H1 (cell line): ENCODE data around the gene ETNK1. TPM values are rescaled to one million over a fixed set of nuclear protein-coding genes. Genes with fewer than 3 reads are reported as not detected.

Experiments used
- CTBP2 ChIP-seq: IDR thresholded peaks from 2 replicates; pipeline ENCODE4 v1.7.0; 2011; ENCODE audit warnings: borderline replicate concordance, mild to moderate bottlenecking, moderate library complexity, mixed read lengths, low read length; ENCODE audit not compliant: insufficient read depth, insufficient read length
- JUN ChIP-seq: IDR thresholded peaks from 2 replicates; pipeline ENCODE4 v1.6.1; 2011; ENCODE audit warnings: low read depth, mild to moderate bottlenecking, improper control_type of control experiment, low read length
- PHF8 ChIP-seq: fragments of 200-600 bp; sonication (generic); conservative IDR thresholded peaks from 2 replicates; pipeline ENCODE4 v1.7.1; 2012; ENCODE audit warnings: low read depth, mild to moderate bottlenecking, inconsistent platforms, low read length, moderate library complexity
- POLR2A ChIP-seq, 2 experiments: IDR thresholded peaks; 1 replicate in 1 of 2; 2 replicates in 1 of 2; pipeline ENCODE4 v1.6.1; 2011; ENCODE audit warnings: low read depth in 2 of 2, low read length in 2 of 2, mild to moderate bottlenecking in 2 of 2; ENCODE audit errors: control extremely low read depth in 1 of 2
- RXRA ChIP-seq: IDR thresholded peaks from 2 replicates; pipeline ENCODE4 v1.6.1; 2011; ENCODE audit warnings: low read depth, mild to moderate bottlenecking, low read length, moderate library complexity; ENCODE audit not compliant: insufficient read depth
- ZNF274 ChIP-seq: IDR thresholded peaks from 2 replicates; pipeline ENCODE4 v1.7.0; 2012; ENCODE audit warnings: low read length, borderline replicate concordance; ENCODE audit errors: extremely low read depth
- polyA plus RNA-seq, 7 experiments: library from polyadenylated mRNA; depleted of rRNA in 3 of 7; stranded (reverse) in 5 of 7; unstranded in 2 of 7; fragments of >200 nt in 5 of 7; fragments of 200-250 nt in 2 of 7; gene quantifications; 1 replicate in 5 of 7; 2 replicates in 1 of 7; 4 replicates in 1 of 7; pipeline versions ENCODE4 v1.2.1 to v1.2.3, GENCODE V29; 2011 to 2013; ENCODE audit warnings: missing spikeins in 2 of 7, mixed read lengths in 2 of 7
- total RNA-seq: library from RNA; stranded (reverse); fragmentation: NEBNext Ultra II Directional; extraction: Animal tissue kit (Norgen Biotek cat#: 25700); gene quantifications from 2 replicates; pipeline ENCODE4 v1.2.1, GENCODE V29; 2021
- TF ChIP-seq, protein P1 (sequence below): IDR thresholded peaks from 2 replicates; pipeline ENCODE4 v1.6.1; 2012; ENCODE audit warnings: low read length, inconsistent platforms

The ETNK1 gene
- total and polyA plus RNA-seq, 2 of the 8 experiments (the other 6 are each of a cell fraction or from before 2014, with no cell fraction given) = 11.6 to 82.7 TPM

DNA sequence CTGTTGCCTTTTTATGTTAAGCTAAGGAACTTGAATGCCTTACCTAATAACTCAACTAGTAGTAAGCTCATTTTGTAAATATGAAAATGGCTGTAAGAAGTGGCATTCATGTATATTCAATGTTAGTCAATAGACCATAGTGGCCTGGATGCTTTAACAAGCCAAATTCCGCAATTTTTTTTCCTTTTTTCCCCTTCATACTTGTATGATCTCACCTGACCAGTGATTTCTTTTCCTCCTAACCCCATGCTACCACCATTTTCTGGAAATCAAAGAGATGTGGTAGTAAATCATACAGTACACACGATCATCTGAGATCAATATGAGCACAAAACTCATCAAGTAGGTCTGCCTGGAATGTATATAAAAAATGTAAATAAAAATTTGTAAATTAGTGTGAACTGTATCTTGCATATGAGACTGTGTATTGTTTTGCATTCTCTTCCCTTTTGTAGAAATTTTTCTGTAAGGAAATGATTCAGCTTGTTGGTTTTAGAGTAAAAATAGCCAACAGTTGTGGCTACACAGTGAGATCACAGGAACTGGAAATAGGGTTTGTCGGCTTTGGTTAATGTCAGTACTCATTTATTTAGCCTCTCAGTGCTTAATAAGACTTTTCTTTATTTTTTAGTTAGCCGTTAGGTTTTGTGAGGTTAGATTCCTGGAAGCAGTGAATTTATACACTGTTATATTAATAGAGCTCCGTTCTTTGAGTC lies 62.5 kb downstream of the ETNK1 start (continued):
- TF ChIP-seq ZNF274 = no peak
- no peak for TF ChIP-seq PHF8
- TF ChIP-seq JUN = no peak
- no peak for TF ChIP-seq CTBP2
- no peak for TF ChIP-seq RXRA
- TF ChIP-seq POLR2A (IDR thresholded peaks at IDR 0.05; ENCODE audit: control extremely low read depth in 1 of 2, low read depth in 2 of 2, low read length in 2 of 2) = no peak
- TF ChIP-seq, protein P1, sequence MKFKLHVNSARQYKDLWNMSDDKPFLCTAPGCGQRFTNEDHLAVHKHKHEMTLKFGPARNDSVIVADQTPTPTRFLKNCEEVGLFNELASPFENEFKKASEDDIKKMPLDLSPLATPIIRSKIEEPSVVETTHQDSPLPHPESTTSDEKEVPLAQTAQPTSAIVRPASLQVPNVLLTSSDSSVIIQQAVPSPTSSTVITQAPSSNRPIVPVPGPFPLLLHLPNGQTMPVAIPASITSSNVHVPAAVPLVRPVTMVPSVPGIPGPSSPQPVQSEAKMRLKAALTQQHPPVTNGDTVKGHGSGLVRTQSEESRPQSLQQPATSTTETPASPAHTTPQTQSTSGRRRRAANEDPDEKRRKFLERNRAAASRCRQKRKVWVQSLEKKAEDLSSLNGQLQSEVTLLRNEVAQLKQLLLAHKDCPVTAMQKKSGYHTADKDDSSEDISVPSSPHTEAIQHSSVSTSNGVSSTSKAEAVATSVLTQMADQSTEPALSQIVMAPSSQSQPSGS = no peak
